ENCODE data around the gene IL25.

IL25 gene

GRCh38 chr14:23354990-23355389, 17.6 kb upstream of the IL25 start:
- DNase-seq: no peak

GRCh38 chr14:23355871-23356435, 16.7 kb upstream of the IL25 start:
- no peak for DNase-seq

DNA sequence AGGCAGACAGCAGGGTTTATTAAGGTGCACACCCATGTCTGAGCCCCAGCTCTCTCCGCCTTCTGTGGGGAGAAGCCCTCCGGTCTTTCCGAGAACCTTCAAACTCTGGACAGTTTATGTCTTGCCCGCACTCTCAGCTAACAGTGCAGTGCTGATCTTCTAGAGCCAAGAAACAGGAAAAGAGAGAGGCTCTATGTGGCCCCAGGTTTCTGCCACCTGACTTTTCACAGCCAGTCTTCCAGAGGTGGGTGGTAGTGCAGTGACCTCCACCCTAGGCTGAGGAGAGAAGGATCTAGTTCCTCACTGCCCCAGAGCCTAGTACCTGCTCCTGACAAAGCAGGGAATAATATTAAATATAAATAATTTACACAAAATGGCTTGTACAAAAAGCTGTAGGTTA, 15.9 kb upstream of the IL25 start:
- DNase-seq: no peak

DNA sequence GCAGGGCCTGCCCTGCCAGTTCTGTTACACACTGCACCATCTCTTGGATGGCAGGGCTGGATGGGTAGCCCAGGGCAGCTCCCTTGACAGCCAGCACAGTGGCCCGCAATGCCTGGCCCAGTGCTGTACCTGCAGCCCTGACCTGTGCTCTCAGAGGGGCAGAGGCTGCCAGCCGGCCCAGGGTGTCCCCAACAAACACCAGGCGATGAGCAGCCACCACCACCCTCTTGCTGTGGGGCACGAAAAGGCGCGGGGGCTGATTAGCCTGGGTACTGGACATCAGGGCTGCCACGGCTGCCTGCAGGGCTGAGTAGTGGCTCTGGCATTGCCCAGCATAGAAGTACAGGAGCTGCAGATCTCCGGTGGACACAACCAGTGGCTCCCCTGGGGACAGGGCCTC, 15.3 kb upstream of the IL25 start:
- no peak for DNase-seq

- no peak for DNase-seq
Observed at GRCh38 chr14:23358042-23358441, 14.6 kb upstream of the IL25 start.

DNA sequence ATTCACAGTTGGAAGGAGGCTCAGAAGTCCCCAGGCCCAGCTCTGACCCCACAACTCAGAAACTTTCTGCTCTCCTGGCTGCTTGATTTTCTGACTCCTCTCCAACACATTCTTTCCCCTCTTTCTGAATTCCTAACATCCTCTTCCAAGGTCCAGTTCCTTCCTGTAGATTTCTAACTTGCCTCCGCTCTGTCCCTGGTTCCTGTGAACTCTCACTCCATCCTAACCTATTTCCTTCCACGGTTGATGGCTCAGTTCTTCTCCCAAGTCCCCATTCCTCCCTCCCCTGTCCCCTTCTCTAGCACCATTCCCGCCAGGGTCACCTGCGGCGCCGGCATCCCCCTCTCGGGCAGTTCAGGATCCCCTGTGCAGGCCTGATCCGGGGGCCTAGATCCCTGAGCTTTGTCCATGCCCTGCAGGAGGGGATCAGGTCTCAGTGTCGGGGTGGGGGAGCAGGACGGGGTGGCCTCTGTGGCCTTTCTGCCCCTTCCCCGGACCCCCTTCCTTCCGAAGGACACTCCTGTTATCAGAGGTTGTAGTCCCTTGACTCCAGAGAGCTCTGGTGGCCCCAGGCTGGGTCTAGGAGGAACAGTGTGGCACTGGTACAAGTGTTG, 13.9 kb upstream of the IL25 start:
- DNase-seq: no peak

DNA sequence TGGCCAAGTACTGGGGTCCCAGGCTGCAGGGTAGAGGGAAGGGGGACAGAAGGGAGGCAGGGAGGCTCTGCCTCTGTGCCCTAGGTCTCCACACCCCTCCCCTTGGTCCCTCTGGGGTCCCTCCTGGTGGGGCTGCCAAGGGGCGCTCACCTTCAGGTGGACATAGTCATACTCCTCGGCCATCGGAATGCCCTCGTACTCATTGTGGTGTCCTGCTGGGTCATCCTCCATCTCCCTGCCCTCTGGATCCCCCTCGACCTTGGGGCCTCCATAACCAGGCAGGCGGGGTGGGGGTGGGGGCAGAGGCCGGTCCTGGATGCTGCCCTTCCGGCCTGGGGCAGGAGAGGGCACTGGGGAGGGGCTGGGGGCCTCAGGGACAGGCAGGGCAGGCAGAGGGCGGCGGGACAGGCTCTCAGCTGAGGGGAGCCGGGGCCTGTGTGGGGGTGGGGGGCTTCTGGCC, 13.4 kb upstream of the IL25 start:
- DNase-seq: no peak

GRCh38 chr14:23359722-23360447, 12.7 kb upstream of the IL25 start:
- DNase-seq: no peak

GRCh38 chr14:23360496-23360895, 12.1 kb upstream of the IL25 start:
- no peak for DNase-seq

GRCh38 chr14:23361320-23361719, 11.3 kb upstream of the IL25 start:
- no peak for DNase-seq

DNA sequence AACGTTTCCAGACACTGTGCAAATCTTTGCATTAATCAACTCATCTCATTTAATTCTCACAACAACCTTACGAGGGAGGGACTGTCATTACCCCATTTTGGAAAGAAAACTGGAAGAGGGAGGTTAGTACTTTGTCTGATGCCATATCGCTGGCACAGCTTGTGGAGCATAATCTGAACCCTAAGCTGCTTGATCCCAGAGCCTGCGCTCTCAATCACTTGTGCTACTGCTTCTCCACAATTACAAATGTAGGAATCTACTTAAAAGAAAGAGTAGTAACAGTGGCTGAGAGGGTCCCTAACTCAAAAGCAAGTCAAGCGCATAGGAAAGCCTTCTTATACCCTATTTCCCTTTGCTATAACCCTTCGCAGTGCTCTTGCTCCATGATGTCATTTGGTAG, 10.8 kb upstream of the IL25 start:
- no peak for DNase-seq

DNA sequence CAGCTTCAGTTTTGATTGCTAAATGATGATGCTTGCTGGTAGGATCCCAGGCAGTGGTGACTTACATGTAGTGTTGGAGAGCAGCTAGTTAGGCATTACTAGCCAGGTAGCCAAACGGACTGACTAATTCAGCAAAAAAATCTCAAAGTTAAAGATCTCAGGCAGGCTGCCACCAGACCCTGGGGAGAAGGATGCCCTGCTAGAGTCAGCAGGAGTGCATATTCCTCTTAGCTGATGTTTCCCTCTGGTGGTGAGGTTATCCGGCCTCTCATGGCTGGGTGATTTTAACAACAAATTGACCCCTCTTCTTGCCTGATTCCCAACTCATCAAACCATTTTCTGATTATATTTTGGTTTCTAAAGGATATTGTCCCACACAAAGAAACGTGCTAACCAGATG, 10.4 kb upstream of the IL25 start:
- no peak for DNase-seq

DNA sequence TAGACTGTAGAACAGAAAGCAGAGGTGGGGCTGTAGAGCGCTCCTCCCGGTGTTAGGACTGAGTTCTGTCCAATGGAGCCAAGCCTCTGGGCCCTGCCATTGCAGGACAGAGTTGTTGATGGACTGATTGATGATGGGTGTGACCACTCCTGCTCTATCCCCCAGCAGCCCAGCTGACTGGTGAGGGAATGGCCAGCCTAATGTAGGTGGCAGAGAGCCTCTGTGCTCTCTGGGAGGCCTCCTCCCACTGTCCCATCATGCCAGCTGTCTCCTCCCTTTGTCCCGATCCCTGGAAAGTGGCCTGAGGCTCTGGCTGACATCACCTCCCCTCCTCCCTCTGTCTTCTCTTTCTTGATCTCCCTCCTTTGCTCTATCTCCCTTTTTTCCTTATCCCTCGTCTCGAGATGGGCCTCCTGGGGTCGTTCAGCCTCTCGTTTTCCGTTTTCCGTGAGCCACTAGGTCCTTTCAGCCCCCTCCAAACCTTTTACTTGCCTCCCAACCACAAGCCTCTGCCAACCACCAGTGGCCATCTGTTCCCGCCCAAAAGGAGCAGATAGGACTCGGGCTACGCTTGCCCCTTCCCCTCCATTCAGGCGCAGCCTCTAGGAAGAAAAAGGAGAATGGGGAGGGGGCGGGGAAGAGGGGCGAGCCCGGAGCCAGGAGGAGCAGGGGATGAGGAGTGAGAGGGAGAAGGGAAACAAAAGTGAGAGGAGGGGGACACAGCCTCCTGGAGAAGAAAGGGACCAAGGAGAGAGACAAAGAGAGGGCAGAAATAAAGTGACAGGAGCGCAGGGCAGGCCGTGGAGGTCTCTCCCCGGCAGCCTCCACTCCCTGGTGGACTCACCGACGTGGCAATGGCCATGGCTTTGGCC, 8.2 kb upstream of the IL25 start:
- no peak for DNase-seq

DNA sequence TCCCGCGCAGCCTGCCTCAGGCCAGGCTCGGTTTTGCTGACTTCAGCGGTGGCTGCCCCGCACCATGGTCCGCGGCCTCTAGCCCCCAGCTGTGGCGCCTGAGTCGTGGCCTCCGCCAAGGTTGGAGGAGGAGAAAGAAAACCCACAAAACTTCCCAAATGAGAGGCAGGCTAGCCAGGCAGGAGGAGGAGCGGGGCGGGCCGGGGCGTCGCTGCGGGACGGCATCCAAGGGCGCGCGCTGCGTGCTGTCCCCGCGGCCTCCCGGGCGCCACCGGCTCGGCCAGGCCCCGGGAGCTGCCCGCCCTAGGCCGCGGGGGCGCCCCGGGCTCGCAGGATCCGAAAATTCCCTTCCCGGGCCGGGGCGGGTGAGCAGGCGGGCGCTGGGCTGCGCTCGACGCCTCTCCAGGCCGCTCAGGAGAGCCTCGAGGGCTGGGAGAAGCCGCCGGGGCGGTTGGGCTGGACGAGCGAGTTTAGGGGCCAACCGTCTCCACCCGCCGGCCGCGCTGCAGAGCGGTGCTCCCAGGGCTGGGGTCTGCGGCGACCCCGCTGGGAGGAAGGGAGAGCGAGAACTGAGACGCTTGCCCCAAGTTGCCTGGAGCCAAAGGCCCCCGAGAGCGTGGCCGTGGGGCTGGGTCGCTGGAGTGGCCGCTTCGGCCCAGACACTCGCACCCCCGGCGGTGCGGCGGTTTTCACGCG, 7.4 kb upstream of the IL25 start, which contains the start of gene EFS:
Gene EFS (minus strand): TSS at position 137 of the 696 bp plus-strand sequence. CDS start 147 bp downstream, outside the sequence.
- no peak for DNase-seq

GRCh38 chr14:23365732-23366425, 6.7 kb upstream of the IL25 start:
- no peak for DNase-seq

- DNase-seq: no peak
Observed at GRCh38 chr14:23366426-23366921, 6.1 kb upstream of the IL25 start.

- DNase-seq: no peak
Observed at GRCh38 chr14:23370221-23370620, 2.4 kb upstream of the IL25 start.

GRCh38 chr14:23371865-23372264, 744 bp upstream of the IL25 start:
- no peak for DNase-seq

DNA sequence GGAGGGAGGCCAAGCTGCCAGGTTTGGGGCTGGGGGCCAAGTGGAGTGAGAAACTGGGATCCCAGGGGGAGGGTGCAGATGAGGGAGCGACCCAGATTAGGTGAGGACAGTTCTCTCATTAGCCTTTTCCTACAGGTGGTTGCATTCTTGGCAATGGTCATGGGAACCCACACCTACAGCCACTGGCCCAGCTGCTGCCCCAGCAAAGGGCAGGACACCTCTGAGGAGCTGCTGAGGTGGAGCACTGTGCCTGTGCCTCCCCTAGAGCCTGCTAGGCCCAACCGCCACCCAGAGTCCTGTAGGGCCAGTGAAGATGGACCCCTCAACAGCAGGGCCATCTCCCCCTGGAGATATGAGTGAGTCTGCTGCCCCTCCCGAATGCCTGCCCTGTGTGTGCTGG, 432 bp downstream of the IL25 start:
- DNase-seq: no peak

GRCh38 chr14:23375527-23376251, 3.1 kb downstream of the IL25 start:
- DNase-seq: no peak
